Measurements from ENCODE around the gene SH3BP4.
A peak's percentile ranks its signal among the peaks of the same experiment; 100 is the strongest.

Gene SH3BP4, protein sequence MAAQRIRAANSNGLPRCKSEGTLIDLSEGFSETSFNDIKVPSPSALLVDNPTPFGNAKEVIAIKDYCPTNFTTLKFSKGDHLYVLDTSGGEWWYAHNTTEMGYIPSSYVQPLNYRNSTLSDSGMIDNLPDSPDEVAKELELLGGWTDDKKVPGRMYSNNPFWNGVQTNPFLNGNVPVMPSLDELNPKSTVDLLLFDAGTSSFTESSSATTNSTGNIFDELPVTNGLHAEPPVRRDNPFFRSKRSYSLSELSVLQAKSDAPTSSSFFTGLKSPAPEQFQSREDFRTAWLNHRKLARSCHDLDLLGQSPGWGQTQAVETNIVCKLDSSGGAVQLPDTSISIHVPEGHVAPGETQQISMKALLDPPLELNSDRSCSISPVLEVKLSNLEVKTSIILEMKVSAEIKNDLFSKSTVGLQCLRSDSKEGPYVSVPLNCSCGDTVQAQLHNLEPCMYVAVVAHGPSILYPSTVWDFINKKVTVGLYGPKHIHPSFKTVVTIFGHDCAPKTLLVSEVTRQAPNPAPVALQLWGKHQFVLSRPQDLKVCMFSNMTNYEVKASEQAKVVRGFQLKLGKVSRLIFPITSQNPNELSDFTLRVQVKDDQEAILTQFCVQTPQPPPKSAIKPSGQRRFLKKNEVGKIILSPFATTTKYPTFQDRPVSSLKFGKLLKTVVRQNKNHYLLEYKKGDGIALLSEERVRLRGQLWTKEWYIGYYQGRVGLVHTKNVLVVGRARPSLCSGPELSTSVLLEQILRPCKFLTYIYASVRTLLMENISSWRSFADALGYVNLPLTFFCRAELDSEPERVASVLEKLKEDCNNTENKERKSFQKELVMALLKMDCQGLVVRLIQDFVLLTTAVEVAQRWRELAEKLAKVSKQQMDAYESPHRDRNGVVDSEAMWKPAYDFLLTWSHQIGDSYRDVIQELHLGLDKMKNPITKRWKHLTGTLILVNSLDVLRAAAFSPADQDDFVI

GRCh38 chr2:234951664-234952269 is at the start of gene SH3BP4:
SH3BP4 (plus strand) TSS chr2:234952017; CDS start chr2:235035003, 82,986 bp downstream.
- DNase-seq (ENCODE audit: extremely low read depth in 1 of 2, low read depth in 1 of 2) = peak in 1 of 2 donors; percentile 5

- no peak for DNase-seq (ENCODE audit: extremely low read depth in 1 of 2, low read depth in 1 of 2)
Measured at GRCh38 chr2:234904785-234905184, 47.0 kb upstream of the SH3BP4 start.

DNA sequence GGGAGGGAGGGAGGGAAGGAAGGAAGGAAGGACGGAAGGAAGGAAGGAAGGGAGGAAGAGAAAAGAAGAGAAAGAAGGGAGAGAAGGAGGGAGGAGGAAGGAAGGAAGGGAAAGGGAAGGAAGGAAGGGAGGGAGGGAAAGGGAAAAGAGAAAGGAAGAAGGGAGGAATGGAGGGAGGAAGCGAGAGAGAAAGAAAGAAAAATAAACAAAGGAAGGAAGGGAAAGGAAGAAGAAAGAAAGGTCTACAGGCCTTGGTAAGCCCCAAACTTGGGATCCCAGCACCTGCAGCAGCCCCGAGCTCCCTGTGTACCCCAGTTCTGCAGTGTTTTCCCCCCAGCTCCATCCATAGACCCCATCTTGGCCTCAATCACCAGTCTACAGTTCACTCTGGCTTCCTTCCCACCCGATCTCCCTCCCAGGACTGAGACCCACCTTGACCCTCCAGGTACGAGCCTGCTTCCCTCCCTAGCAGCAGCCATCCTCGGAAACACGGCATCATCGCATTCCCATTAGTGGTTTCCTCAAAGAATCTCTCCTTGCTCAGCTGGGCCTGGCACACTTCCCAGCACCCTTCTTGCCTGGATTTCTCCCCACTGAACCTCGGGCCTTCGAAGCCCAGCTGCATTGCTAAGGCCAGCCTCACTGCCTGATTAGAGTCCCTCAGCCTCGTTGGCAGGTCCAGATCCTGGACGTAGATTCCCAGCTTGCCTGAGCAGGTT is 46.1 kb upstream of the SH3BP4 start:
- no peak for DNase-seq (ENCODE audit: extremely low read depth in 1 of 2, low read depth in 1 of 2)

DNA sequence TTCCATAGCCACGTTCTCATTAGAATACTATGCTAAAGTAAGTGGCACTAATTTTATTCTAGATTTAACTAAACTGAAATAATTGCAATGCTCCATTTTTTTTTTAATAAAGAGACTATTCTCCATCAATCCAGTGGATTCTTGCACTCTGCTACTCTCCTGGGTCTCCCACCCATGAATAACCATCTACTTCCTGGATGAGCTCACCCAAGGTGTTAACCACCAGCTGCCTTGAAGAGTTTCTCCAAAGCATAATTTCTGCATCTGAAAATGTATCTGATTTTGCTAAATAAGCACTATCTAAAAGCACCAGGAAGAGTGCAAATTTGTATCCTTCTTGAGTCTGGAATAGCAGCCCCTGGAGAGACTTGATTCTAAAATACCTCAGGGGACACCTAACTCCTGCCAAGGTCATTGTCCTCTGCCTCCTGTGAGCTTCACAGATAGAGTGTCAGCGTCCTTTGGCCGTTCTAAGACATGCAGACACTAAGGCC is 41.6 kb upstream of the SH3BP4 start:
- no peak for DNase-seq (ENCODE audit: extremely low read depth in 1 of 2, low read depth in 1 of 2)

DNA sequence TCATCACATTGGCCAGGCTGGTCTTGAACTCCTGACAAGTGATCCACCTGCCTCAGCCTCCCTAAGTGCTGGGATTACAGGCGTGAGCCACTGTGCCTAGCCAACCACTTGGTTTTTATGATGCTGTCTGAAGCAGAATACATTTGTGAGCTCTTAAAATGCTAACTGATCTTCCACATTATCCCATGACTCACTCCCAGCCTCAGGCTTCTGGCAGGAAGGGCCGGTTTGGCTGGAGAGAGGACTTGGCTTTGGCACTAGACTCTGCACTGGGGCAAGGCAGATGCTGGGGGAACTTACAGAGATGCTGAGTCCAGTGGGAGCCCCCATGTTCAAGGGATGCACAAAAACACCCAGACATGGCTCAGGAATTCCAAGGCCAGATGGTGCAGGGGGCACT is 40.5 kb upstream of the SH3BP4 start:
- no peak for DNase-seq (ENCODE audit: extremely low read depth in 1 of 2, low read depth in 1 of 2)

DNA sequence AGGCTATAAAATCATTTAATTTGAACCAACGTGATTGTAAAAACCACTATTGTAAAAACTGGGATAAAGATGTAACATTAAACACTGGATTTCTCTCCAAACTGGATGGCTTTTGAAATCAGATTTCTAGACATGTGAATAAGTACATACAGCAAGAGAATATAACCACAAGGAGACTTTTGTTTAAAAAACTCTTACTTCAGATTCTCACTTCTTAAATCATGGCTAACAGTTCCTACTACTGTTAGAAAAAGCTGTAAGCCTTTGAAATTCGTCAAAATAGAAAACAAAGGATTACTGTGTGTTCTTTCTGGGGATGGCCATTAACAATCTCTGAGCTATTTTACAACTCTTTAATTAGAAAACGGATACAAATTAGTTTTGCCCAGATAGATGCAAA is 39.4 kb upstream of the SH3BP4 start:
- no peak for DNase-seq (ENCODE audit: extremely low read depth in 1 of 2, low read depth in 1 of 2)

GRCh38 chr2:234913208-234913626 is 38.6 kb upstream of the SH3BP4 start:
- no peak for DNase-seq (ENCODE audit: extremely low read depth in 1 of 2, low read depth in 1 of 2)

- DNase-seq (ENCODE audit: extremely low read depth in 1 of 2, low read depth in 1 of 2) = no peak
Measured at GRCh38 chr2:234914371-234915154, 37.3 kb upstream of the SH3BP4 start.

- DNase-seq (ENCODE audit: extremely low read depth in 1 of 2, low read depth in 1 of 2) = no peak
Measured at GRCh38 chr2:234916674-234917073, 35.1 kb upstream of the SH3BP4 start.

GRCh38 chr2:234917211-234917975 is 34.4 kb upstream of the SH3BP4 start:
- no peak for DNase-seq (ENCODE audit: extremely low read depth in 1 of 2, low read depth in 1 of 2)

DNA sequence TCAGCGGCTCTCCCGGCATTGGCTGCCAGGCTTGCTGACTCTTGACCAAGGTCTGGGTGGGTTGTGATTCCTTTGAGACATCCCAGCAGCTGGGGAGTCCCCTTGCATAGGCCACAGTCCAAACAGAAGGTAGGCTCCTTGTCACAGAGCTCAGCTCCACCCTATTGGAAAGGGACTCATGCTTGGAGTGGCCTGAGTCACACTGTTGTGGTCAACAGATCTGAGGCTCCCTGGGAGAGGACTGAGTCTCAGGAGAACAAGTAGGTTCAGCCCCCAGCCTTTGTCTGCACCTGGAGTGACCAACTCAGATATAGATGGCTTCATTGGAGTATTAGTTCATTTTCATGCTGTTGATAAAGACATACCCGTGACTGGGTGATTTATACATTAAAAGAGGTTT is 32.1 kb upstream of the SH3BP4 start:
- DNase-seq (ENCODE audit: extremely low read depth in 1 of 2, low read depth in 1 of 2) = no peak

DNA sequence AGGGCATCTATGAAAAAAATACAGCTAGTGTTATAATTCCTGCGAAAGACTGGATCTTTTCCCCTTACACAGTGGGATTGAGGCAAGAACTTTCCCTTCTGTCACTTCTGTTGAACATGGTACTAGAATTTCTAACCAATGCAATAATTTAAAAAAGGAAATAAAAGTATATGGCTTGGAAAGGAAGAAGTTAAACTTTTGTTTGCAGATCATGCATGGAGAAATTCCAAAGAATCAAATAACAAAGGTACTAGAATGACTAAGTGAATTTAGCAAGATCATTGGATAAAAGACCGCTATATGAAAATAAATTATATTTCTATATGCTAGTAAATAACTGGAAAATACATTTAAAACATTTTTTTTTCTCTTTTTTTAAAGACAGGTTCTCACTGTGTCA is 31.0 kb upstream of the SH3BP4 start:
- DNase-seq (ENCODE audit: extremely low read depth in 1 of 2, low read depth in 1 of 2) = no peak

- DNase-seq (ENCODE audit: extremely low read depth in 1 of 2, low read depth in 1 of 2) = no peak
Measured at GRCh38 chr2:234929002-234929401, 22.8 kb upstream of the SH3BP4 start.

DNA sequence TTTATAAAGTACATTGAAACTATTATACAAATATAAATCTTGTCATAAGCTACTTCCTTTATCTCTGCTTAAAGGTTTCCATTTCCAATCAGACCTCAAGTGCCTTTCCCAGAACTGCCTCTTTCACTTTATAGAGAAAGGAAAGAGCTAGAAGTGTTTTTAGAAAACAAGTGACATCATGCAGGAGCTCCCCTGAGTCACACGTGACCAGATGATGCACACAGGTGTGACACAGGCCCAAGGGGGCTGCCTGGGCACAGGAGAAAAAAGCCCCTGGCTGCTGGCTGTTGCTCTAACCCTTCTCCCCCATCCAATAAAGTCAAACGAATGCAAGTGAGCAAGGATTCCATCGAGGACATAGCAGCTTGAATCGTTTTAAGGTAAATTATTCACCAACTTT is 21.4 kb upstream of the SH3BP4 start:
- DNase-seq (ENCODE audit: extremely low read depth in 1 of 2, low read depth in 1 of 2) = no peak

- no peak for DNase-seq (ENCODE audit: extremely low read depth in 1 of 2, low read depth in 1 of 2)
Measured at GRCh38 chr2:234931371-234931770, 20.4 kb upstream of the SH3BP4 start.

DNA sequence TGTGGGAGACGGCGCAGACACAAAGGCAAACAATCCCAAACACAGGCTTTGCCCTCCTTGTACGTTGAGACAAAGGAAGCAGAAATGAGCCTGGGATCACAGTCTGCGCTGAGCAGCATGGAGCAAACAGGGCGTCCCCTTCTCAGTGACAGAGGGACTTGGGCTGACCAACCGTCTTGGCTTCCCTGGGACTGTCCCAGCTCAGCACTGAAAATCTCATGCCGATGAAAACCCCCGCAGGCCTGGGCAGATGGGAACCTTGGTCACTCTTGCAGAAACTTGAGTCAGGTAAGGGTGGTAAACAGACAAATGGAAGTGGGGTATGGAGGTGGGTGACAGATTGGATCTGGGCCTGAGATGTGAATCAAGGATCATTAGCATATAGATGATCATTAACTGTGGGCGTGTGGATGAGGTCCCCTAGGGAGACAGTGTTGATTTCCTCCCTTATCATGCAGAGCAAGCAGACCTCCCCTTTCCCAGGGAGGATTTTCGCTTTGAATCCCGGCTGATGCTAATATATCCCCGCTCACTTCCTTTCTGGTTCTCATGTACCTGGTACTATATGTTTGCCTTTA is 19.1 kb upstream of the SH3BP4 start:
- no peak for DNase-seq (ENCODE audit: extremely low read depth in 1 of 2, low read depth in 1 of 2)

DNA sequence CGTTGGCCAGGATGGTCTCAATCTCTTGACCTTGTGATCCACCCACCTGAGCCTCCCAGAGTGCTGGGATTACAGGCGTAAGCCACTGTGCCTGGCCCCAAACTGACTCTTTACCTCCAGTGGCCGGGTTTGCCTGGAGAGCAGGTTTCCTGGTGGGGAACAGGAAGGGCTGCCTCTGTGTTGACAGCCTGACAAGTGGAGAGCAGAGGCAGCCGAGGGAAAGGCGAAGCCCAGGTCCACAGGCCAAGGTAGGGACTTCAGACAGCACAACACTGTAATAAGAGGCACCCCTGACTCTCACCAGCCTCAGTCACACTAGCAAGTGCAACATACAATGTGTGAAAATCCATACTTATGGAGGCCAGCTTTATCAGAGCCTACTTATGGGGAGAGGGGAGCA is 16.5 kb upstream of the SH3BP4 start:
- DNase-seq (ENCODE audit: extremely low read depth in 1 of 2, low read depth in 1 of 2) = no peak

DNA sequence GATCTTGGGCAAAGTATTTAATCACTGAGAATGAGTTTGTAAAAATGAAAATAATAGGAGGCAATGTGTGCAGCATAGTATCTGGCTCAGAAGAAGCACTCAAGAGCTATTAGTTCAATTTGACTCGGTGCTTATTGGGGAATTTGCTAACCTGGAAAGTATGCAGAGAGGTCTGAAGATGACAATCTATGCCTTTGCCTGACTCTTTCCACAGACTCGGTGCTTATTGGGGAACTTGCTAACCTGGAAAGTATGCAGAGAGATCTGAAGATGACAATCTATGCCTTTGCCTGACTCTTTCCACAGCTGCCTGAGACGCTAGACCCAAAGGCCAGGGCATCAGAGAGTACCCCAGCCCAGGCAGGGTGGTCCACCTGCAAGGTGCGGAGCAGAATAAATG is 12.2 kb upstream of the SH3BP4 start:
- no peak for DNase-seq (ENCODE audit: extremely low read depth in 1 of 2, low read depth in 1 of 2)

GRCh38 chr2:234939996-234940395 is 11.8 kb upstream of the SH3BP4 start:
- no peak for DNase-seq (ENCODE audit: extremely low read depth in 1 of 2, low read depth in 1 of 2)

All from activated CD8-positive, alpha-beta memory T cell treated with anti-CD3 and anti-CD28 coated beads for 1 hour (primary cell).